Raji (cell line): ENCODE data around the gene SF3B1.

Experiments
- POLR2A ChIP-seq: IDR thresholded peaks from 2 replicates; pipeline ENCODE4 v1.6.1; 2011; ENCODE audit warnings: low read depth, low read length, control low read depth; ENCODE audit not compliant: insufficient read depth

SF3B1 gene

GRCh38 chr2:197445746-197446145, 10.9 kb upstream of the SF3B1 start:
- no peak for TF ChIP-seq POLR2A

- no peak for TF ChIP-seq POLR2A
Measured at GRCh38 chr2:197442857-197443256, 8.0 kb upstream of the SF3B1 start.

GRCh38 chr2:197437380-197437779, 2.6 kb upstream of the SF3B1 start:
- TF ChIP-seq POLR2A, result no peak

GRCh38 chr2:197435598-197436420, 981 bp upstream of the SF3B1 start:
- TF ChIP-seq POLR2A, result no peak

GRCh38 chr2:197433780-197434438, 919 bp downstream of the SF3B1 start:
- TF ChIP-seq POLR2A, result no peak

- no peak for TF ChIP-seq POLR2A
Measured at GRCh38 chr2:197431858-197432257, 3.0 kb downstream of the SF3B1 start.

GRCh38 chr2:197427986-197428385, 6.8 kb downstream of the SF3B1 start:
- TF ChIP-seq POLR2A, result no peak

- no peak for TF ChIP-seq POLR2A
Measured at GRCh38 chr2:197426723-197427603, 7.9 kb downstream of the SF3B1 start.

GRCh38 chr2:197425550-197425949, 9.3 kb downstream of the SF3B1 start:
- TF ChIP-seq POLR2A, result no peak

- TF ChIP-seq POLR2A, result no peak
Measured at GRCh38 chr2:197423307-197423706, 11.5 kb downstream of the SF3B1 start.

- no peak for TF ChIP-seq POLR2A
Measured at GRCh38 chr2:197419438-197419837, 15.4 kb downstream of the SF3B1 start.

GRCh38 chr2:197416268-197416667, 18.6 kb downstream of the SF3B1 start:
- TF ChIP-seq POLR2A, result no peak

- no peak for TF ChIP-seq POLR2A
Measured at GRCh38 chr2:197414515-197414914, 20.3 kb downstream of the SF3B1 start.

- no peak for TF ChIP-seq POLR2A
Measured at GRCh38 chr2:197414039-197414438, 20.8 kb downstream of the SF3B1 start.

GRCh38 chr2:197405582-197405981, 29.2 kb downstream of the SF3B1 start:
- TF ChIP-seq POLR2A, result no peak
